NT2/D1 (cell line): ENCODE measurements around the gene ARHGAP32.
"Not testable (repeated sequence)": the region's sequence is repeated elsewhere in the genome, so short reads cannot be mapped to it uniquely, and the experiment has no call there.

ENCODE experiments used
- DNase-seq: peaks from one replicate; pipeline ENCODE4 v3.0.0-alpha.2; 2011; ENCODE audit warnings: low read depth, low spot score
- H3K27me3 ChIP-seq: 2 replicates; pipeline ENCODE4 v1.6.0; 2011; ENCODE audit warnings: mild to moderate bottlenecking; ENCODE audit not compliant: insufficient read length, insufficient read depth
- H3K36me3 ChIP-seq: 2 replicates; pipeline ENCODE4 v1.6.1; 2011; ENCODE audit warnings: mild to moderate bottlenecking, low read length, mixed read lengths; ENCODE audit not compliant: insufficient read depth, insufficient read length
- H3K4me1 ChIP-seq: 2 replicates; pipeline ENCODE4 v1.5.1; 2011; ENCODE audit not compliant: insufficient read depth, insufficient read length
- H3K4me3 ChIP-seq: 2 replicates; pipeline ENCODE4 v1.5.1; 2011; ENCODE audit warnings: low read depth; ENCODE audit not compliant: insufficient read length
- H3K9ac ChIP-seq: 2 replicates; pipeline ENCODE4 v1.6.0; 2011; ENCODE audit warnings: low read depth; ENCODE audit not compliant: insufficient read length
- H3K9me3 ChIP-seq: 2 replicates; pipeline ENCODE4 v1.5.1; 2011; ENCODE audit warnings: mild to moderate bottlenecking, low read length; ENCODE audit not compliant: insufficient read depth
- SUZ12 ChIP-seq: IDR thresholded peaks from 2 replicates; pipeline ENCODE4 v1.6.1; 2011; ENCODE audit not compliant: insufficient read length, insufficient read depth; ENCODE audit errors: extremely low read depth
- YY1 ChIP-seq: IDR thresholded peaks from 2 replicates; pipeline ENCODE4 v1.6.1; 2011; ENCODE audit not compliant: insufficient read length, insufficient read depth
- ZNF274 ChIP-seq: IDR thresholded peaks from 2 replicates; pipeline ENCODE4 v1.6.1; 2011; ENCODE audit warnings: mild to moderate bottlenecking, low read depth, low read length

The ARHGAP32 gene

GRCh38 chr11:128924510-128925249 is 267.4 kb downstream of the ARHGAP32 start:
- no peaks in the 10 kb centered on the region for H3K9me3 ChIP-seq
- no peak for DNase-seq
- TF ChIP-seq ZNF274 = no peak
- no peak for TF ChIP-seq YY1
- TF ChIP-seq SUZ12 = no peak
- H3K36me3 ChIP-seq = no peaks in the 10 kb centered on the region
- H3K4me3 ChIP-seq = no peak overlapping the region
- H3K27me3 ChIP-seq = no peaks in the 10 kb centered on the region
- H3K4me1 ChIP-seq = peaks cover 8% of the 10 kb centered on the region
- H3K9ac ChIP-seq = no peak overlapping the region

- Histone ChIP-seq H3K4me1 (peaks cover 3% of the 10 kb centered on the region), H3K36me3 (no peaks in the 10 kb centered on the region), H3K9ac (no peak overlapping the region), H3K4me3 (no peak overlapping the region), H3K27me3 (no peaks in the 10 kb centered on the region), H3K9me3 (no peaks in the 10 kb centered on the region)
- no peak for TF ChIP-seq YY1
- no peak for TF ChIP-seq SUZ12
- no peak for TF ChIP-seq ZNF274
- no peak for DNase-seq
These were observed 268.0 kb downstream of the ARHGAP32 start for GRCh38 chr11:128924104-128924503.

- H3K36me3 ChIP-seq = no peaks in the 10 kb centered on the region
- no peaks in the 10 kb centered on the region for H3K4me1 ChIP-seq
- H3K9ac ChIP-seq = no peak overlapping the region
- H3K27me3 ChIP-seq = no peaks in the 10 kb centered on the region
- no peaks in the 10 kb centered on the region for H3K9me3 ChIP-seq
- DNase-seq = no peak
- TF ChIP-seq YY1 (no peak), SUZ12 (no peak), ZNF274 (no peak)
- H3K4me3 ChIP-seq = no peak overlapping the region
These were observed 270.3 kb downstream of the ARHGAP32 start for GRCh38 chr11:128921793-128922192.

GRCh38 chr11:128920666-128921065 is 271.5 kb downstream of the ARHGAP32 start:
- no peak overlapping the region for H3K4me3 ChIP-seq
- no peaks in the 10 kb centered on the region for H3K4me1 ChIP-seq
- TF ChIP-seq ZNF274 = no peak
- TF ChIP-seq SUZ12 = no peak
- no peak for TF ChIP-seq YY1
- no peak overlapping the region for H3K9ac ChIP-seq
- no peaks in the 10 kb centered on the region for H3K27me3 ChIP-seq
- DNase-seq = no peak
- H3K9me3 ChIP-seq = no peaks in the 10 kb centered on the region
- no peaks in the 10 kb centered on the region for H3K36me3 ChIP-seq

GRCh38 chr11:128919635-128920034 is 272.5 kb downstream of the ARHGAP32 start:
- not testable (repeated sequence) for H3K27me3 ChIP-seq, H3K9ac ChIP-seq, H3K4me3 ChIP-seq, H3K4me1 ChIP-seq, DNase-seq, H3K36me3 ChIP-seq, H3K9me3 ChIP-seq

GRCh38 chr11:128919216-128919615 is 272.9 kb downstream of the ARHGAP32 start:
- Histone ChIP-seq H3K4me3 (no peak overlapping the region), H3K36me3 (no peaks in the 10 kb centered on the region), H3K27me3 (no peaks in the 10 kb centered on the region), H3K9me3 (no peaks in the 10 kb centered on the region), H3K4me1 (no peaks in the 10 kb centered on the region), H3K9ac (no peak overlapping the region)
- DNase-seq = no peak
- TF ChIP-seq ZNF274 (no peak), SUZ12 (no peak), YY1 (no peak)

- no peaks in the 10 kb centered on the region for H3K27me3 ChIP-seq
- no peak overlapping the region for H3K9ac ChIP-seq
- no peaks in the 10 kb centered on the region for H3K4me1 ChIP-seq
- TF ChIP-seq SUZ12 = no peak
- no peak for TF ChIP-seq YY1
- no peak for TF ChIP-seq ZNF274
- H3K9me3 ChIP-seq = no peaks in the 10 kb centered on the region
- H3K36me3 ChIP-seq = no peaks in the 10 kb centered on the region
- no peak for DNase-seq
- no peak overlapping the region for H3K4me3 ChIP-seq
These were observed 274.9 kb downstream of the ARHGAP32 start for GRCh38 chr11:128917144-128917724.
